ENCODE results near the gene PCBP2.

PCBP2 gene

DNA sequence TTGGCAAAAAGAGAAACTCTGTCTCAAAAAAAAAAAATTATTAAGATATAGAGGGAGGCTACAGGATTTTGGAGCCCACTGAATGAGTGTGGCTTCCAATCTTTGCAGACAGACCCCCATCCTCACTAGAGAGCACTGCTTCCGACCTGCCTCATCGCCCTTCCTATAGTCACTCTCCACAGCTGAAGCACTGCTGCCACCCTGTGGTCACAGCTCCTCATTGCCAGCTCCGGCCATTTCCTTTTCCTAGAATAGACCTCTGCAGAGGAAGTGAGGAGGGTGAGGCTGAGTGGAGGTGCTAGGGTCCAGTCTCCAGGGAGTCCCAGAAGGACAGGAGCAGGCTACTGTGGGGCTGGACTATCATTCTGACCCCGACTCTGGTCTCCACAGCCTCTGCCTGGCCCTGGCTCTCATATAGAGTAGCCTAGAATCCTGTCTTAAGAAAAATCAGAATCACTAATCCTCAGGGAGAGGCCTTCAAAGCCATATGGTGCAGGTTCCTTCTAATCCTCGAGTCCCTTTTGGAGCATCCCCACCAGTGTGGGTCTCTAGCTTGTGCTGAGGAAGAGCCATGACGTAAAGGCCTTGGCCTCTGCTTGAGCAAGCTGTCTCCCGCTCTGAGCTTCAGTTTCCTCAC lies 56.8 kb downstream of the PCBP2 start:
- peak; percentile 89 for DNase-seq (ENCODE audit: low spot score)

DNA sequence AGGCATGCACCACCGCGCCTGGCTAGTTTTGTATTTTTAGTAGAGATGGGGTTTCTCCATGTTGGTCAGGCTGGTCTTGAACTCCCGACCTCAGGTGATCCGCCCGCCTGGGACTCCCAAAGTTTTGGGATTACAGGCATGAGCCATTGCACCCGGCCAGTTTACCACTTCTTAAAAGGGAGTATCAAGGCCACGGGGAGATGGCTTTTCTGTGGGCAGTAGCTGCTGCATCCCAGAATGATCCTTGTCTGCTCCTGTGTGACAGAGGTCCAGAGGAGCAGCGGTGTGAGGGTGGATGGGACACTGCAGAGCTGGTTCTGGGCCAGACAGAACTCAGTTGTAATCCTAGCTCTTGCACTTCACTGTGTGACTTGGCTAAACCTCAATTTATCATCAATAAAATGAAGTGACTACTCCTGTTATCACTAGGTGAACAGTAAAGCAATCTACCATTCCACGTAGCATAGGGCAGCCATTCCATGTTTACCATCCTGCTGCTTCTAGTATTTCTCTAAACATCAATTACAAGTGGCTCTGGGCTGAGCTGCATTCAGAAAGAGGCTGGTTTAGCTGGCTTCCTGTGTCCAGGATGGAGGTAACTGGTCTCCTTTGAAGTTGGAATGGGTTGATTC lies 58.4 kb downstream of the PCBP2 start:
- no peak for DNase-seq (ENCODE audit: low spot score)

DNA sequence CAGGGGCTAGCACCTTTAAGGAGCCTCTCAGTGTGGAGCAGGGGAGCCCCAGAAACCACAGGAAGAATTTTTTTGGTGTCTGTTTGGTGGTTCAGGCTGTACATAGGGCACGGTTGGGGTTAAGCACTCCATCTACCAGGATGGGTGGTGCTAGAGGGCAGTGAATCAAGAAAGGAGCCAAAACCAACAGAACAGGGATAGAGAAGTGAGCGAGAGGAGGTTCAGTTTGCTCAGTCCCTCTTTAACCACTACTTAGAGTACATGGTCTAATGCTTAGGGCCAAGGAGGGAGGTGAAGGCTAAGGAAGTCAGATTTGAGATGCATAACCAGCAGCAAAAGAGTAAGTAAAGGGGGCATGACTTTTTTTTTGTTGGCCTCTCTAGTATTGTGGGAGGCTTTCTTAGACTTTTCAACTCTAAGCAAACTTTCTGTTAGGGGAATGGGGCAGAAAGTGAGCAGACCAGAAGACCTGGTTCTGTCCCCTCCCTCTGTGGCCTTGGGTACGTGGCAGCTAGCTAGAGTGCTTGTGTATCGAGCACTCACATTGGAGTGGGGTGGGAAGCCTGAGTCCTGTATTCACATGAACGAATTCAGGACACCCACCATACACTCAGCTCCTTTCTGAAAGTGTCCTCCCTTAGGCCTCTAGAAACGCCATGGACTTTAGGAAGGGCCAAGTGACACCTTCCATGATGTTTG lies 62.0 kb downstream of the PCBP2 start:
- DNase-seq (ENCODE audit: low spot score) = no peak

DNA sequence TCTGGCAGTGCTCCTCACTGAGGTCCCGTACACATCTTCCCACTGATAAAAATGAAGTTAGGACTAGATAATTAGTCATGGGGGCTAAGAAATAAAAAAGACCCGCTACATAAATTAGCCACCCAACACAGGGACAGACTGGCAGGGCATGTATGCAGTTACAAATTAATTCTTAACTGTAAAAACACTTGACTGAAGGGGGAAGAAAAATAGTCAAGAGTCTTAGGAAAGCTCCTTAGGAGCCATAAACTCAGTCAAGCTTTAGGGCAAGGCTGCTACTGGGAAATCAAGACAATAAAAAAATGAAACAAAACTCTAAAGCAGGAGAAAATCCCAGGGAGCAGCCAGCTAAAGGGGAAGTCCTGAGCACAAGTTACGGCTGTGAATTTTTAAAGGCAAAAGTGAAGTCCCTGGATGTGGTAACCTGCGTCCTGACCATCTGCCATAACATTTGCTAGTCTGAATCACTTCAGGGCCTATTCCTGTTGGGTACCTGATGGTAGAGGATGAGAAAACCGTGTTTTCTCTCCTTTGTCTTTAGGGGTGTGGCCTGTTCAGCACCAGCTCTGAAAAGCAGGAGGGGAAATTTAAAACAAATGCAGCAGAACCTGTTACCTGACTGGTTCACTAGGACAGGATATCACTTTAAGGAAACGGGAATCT lies 62.9 kb downstream of the PCBP2 start:
- DNase-seq (ENCODE audit: low spot score) = no peak

DNA sequence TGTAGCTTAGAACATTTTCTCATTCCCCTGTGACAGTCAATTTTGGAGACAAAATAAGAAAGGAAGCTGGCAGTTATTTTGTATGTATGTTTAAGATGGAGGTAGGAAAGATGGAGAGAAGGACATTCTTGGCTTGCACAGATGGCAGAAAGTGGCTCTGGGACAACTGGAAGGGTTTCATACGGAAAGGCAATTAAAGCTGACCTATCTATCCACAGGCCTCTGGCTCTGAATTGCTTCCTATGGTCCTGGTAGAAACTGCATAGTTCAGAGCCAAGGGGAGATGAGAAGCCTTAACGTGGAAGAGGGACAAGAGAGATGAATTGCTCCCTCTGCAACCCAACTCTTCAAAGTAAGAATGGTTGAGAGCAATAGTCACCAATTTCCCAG lies 63.4 kb downstream of the PCBP2 start:
- DNase-seq (ENCODE audit: low spot score) = no peak

DNA sequence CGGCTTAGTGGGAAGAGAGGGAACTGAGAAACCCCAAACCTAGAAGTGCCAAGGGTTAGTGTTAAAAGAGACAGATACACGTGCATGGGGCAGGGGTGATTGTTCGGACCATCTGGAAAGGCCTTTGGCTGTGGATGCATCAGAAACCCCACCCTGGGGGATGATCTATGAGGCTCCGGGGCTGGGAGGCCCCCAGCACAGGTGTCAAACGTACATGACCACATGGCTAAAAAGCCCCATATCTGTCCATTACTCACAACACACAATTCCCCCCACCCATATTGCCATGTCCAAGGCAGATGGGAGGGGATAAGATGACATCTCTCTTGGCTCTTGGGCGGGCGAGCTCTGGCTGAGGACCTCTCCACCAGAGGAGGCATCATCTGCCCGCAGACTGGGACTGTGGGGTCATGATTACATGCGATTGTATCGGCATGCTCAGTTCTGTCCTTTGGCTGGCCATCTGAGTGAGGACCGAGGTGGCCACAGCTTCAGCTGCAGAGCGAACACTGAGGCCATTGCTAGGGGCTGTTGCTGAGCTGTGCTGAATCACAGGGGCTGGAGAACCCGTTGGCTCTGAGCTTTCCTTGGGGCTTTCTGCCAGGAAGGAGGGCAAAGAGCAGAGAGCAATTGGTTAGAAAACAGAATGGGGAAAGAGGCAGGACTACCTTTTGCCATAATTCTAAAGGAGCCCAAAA lies 65.0 kb downstream of the PCBP2 start:
- no peak for DNase-seq (ENCODE audit: low spot score)

DNA sequence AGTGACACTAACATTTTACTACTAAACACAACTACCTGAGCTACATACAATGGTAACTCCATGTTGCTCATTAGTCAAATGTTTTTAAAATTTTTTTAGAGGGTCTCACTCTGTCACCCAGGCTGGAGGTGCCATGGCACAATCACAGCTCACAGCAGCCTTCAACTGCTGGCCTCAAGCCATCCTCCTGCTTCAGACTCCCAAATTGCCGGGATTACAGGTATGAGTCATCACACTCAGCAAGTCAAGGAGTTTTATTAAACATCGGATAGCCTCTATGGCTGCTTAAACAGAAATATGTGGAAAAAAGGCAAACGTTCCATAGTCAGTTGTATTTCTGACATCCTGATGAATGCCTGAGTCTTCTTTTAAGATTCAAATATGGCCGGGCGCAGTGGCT lies 66.5 kb downstream of the PCBP2 start:
- DNase-seq (ENCODE audit: low spot score) = no peak

DNA sequence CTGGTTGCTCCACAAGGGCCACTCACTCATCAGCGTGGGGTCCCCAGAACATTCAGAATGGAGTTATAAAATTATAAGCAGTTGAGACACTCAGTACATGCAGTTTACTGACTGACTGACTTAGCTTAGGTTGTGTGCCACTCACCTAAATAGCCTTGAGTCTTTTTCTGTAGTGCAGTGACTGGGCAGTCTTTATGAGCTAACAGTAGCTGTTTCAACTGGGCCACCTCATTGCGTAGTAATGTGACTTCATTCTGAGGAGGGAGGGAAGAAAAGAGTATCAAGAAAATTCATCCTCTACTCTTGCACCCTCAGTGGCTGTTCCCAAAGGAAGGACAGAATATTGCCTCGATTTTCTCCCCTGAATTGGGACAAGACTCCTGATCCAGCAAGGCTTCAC lies 71.2 kb downstream of the PCBP2 start:
- DNase-seq (ENCODE audit: low spot score) = no peak

DNA sequence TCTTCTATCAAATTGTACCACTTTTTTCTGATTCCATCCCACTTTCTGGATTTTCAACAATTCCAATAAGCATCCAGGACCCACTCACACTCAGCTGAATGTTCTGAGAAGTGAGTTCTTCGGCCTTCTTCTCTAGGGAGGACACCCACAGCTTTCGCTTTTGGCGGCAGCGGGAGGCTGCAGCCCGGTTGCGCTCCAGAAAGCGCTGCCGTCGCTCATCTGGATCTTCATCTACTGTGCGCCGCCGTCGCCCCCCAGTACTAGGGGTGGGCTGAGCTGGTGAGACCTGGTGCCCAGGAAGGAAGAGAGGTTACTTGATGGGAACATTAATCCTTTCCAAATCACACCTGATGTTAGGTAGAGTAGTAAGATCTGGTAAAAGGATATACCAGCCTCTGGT lies 72.6 kb downstream of the PCBP2 start:
- DNase-seq (ENCODE audit: low spot score) = no peak

DNA sequence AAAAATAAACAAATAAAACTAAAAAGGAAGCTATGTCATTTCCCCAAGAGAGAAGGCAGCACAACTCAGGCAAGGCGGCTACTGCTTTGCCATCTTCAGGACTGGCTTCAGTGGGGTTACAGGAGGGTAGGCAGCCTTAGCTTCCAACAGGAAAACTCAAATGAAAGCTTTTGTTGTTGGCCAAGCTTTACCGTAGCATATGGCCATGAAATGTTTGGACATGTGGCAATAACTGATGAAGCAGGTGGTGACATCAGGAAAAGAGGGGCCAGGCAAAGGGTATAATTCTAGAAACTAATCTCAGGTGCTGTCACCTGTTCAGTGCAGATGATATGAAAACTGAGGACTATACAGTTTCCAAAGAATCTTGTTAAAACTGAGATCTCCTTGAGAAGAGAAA lies 78.2 kb downstream of the PCBP2 start:
- DNase-seq (ENCODE audit: low spot score) = no peak

Data from activated CD4-positive, alpha-beta T cell treated with anti-CD3 and anti-CD28 coated beads, Interleukin-2, Interleukin-4, amounts not matched to agents 100 ng/mL and 50 ng/mL, durations not matched to agents 16 hours and 8 hours (primary cell).